Left lobe of liver (tissue), 2 donors: Measurements from ENCODE around the gene TOMM7. TPM values are rescaled to one million over a fixed set of nuclear protein-coding genes. Genes with fewer than 3 reads are reported as not detected.

ENCODE experiments used
- ATAC-seq: fragments of 200-7000 bp; cut with Tn5 transposase; one replicate; pipeline ENCODE4 v1.9.1; 2020; ENCODE audit warnings: mild to moderate bottlenecking, moderate library complexity
- DNase-seq: peaks from one replicate; pipeline ENCODE4 v3.0.0-alpha.2; 2020; ENCODE audit warnings: low spot score
- total RNA-seq: library from RNA; stranded (reverse); gene quantifications from one replicate; pipeline ENCODE4 v1.2.1, GENCODE V29; 2021
- donor health status: DM: no; HTN: no; CAD: no; lungs with moderate emphysema.
- donor health status: DM: no; HTN: yes; CAD: no.

The TOMM7 gene
- total RNA-seq: 146 TPM

DNA sequence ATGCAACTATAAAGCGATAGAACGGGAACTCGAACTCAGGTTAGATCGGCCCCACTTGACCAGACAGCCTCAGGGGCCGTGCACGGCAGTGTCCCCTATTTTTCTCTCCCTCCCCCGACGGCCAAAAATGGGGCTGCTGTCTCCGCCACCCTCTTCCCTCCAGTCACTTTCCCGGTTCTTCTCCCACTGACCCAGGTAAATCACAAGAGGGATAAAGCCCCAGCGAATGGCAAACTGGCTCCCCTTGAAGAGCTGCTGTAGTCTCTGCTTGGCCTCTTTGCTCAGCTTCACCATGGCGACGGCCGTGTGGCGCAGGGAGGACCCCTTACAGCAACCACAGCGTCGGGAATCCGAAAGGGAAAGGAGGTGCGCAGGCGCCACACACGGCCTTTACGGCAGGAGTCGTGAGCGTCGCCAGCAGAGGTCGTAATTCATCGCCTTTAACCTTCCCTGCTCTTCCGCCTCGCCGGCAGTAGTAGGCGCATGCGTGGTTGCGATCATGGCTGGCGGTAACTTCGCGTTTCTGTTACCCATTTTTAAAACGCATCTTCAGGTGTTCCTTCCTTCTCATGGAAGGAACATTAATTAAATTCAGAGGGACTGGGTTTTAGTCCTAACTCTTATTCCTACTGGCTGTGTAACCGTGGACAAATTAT is at the start of gene TOMM7:
Gene TOMM7, minus strand, starts transcription at position 364 of the 656 bp plus-strand sequence. Its CDS starts 70 bp downstream, at position 294.
- ATAC-seq: peak; percentile 99
- DNase-seq: peak; percentile 91

- DNase-seq: no peak
- ATAC-seq: no peak
Measured at GRCh38 chr7:22872096-22872807, 49.6 kb upstream of the TOMM7 start.

- no peak for ATAC-seq
Measured at GRCh38 chr7:22871661-22872060, 49.0 kb upstream of the TOMM7 start.

DNA sequence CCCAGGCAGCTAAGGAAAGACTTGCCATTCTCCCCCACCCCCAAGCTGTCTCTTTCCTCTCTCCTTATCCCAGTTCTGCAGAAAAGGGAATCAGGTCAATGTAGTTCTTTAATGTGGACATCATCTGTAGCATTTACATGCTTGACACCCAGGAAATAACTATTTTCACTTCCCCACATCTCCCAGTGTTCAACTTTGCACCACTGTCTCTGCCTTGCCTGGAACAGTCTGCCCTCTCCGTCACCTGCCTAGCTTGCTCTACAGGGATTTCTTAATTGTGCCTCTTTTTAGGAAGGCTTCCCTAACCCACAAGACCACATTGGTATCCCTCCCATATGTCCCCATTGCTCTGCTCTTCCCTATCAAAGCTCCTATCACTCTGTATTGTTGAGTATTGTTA is 45.9 kb upstream of the TOMM7 start:
- no peak for ATAC-seq
- DNase-seq: no peak

More at GRCh38 chr7:22871661-22872060, 49.0 kb upstream of the TOMM7 start:
- no peak for DNase-seq

- no peak for ATAC-seq
Measured at GRCh38 chr7:22867589-22867988, 44.9 kb upstream of the TOMM7 start.

GRCh38 chr7:22867003-22867402 is 44.4 kb upstream of the TOMM7 start:
- no peak for DNase-seq
- ATAC-seq: no peak

More at GRCh38 chr7:22867589-22867988, 44.9 kb upstream of the TOMM7 start:
- no peak for DNase-seq

GRCh38 chr7:22865602-22865960 is 42.9 kb upstream of the TOMM7 start:
- ATAC-seq (no peak), DNase-seq (no peak)

GRCh38 chr7:22864855-22865601 is 42.4 kb upstream of the TOMM7 start:
- DNase-seq: peak; percentile 63
- peak; percentile 93 for ATAC-seq

- DNase-seq (no peak), ATAC-seq (no peak)
Measured at GRCh38 chr7:22864301-22864700, 41.7 kb upstream of the TOMM7 start.

GRCh38 chr7:22863156-22863899 is 40.7 kb upstream of the TOMM7 start:
- ATAC-seq: no peak
- no peak for DNase-seq

DNA sequence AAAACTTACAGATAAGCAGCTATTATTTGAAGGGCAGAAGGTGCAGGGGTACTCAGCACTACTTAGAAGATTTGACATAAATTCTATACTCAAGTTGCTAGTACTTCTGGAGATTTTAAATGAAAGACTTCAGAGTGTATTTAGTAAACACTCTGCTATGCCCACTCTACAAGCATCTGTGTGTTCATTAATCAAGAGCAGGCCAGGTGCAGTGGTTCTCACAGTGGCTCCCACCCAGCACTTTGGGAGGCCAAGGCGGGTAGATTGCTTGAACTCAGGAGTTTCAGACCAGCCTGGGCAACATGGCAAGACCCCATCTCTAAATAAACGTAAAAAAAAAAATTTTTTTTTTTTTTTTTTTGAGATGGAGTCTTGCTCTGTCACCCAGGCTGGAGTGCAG is 38.9 kb upstream of the TOMM7 start:
- no peak for ATAC-seq
- no peak for DNase-seq

GRCh38 chr7:22860784-22861482 is 38.3 kb upstream of the TOMM7 start:
- DNase-seq (no peak), ATAC-seq (no peak)

- ATAC-seq (no peak), DNase-seq (no peak)
Measured at GRCh38 chr7:22860337-22860736, 37.7 kb upstream of the TOMM7 start.

- DNase-seq: no peak
Measured at GRCh38 chr7:22859641-22860290, 37.1 kb upstream of the TOMM7 start.

DNA sequence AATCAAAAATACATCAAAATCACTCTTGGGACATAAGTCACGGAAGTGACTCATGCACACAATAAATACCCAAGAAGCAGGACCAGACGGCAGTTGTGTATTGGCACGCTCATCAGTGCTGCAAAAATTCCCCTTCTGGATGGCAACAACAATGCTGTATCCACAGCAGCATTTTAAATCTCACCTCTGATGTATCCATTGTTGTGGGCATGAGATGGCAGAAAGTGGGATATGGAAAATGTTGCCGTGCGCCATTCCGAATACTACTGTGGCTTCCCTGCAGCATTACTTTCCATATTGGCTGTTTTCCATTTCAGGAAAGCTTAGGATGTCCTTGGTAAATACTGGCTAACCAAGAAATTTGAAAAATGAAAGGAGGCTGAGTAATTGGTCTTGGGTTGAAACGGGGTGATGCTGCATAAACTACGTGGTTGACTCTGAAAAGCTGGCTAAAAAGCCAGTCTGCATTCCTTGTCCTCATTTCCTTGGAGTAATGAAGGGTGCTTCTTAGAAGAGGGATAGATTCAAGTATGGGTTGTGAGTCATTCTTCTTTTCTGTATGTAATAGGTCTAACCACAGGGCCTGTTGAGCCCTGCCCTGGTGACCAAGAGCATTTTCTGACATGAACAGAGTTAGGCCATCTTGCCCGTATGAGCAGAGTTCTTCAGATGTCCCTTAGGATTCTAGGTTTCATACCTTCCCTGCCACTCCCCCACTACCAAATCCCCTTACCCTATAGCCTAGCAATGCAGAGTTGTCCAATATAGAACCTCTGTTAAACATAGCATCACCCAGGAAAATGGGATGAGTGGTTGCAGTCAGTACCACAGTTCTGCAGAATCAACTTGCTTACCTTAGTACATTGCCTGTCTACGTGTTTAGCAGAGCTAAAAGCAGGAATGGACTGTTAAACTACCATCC is 36.3 kb upstream of the TOMM7 start:
- DNase-seq (no peak), ATAC-seq (no peak)

More at GRCh38 chr7:22859641-22860290, 37.1 kb upstream of the TOMM7 start:
- ATAC-seq: peak; percentile 49

DNA sequence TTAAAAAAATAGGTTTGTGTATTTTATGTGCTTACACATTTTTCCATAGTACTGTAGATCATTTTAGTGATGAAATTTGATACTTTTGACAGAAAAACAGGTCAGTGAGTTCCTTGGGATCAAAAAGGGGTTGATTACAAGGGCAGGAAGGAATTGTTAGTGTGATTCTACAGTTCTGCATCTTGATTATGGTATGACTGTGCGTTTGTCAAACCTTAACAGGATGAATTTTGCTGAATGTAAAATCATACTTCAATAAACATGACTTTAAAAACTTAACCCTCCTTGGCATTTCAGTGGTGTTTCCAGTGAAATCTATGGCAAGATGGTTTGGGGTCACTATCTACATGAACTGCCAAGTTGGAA is 35.6 kb upstream of the TOMM7 start:
- DNase-seq (no peak), ATAC-seq (no peak)

DNA sequence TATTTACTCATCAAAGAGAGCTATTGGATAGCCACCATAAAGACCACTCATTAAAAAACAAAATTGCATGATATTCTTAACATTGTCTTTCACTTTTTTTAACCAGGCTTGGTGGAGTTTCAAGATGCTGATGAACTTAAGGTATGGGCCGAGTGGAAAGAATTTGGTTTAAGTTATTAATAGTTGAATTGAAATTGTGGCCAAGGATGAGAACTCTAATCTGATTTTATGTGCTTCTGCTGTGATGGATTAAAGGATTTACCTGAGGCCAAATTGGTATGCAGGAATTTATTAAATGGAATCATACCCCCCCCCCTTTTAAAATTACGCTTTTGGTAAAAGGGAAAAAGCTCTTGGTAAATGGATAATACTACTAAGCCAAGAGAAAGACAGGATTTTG is 33.8 kb upstream of the TOMM7 start:
- no peak for ATAC-seq
- no peak for DNase-seq

DNA sequence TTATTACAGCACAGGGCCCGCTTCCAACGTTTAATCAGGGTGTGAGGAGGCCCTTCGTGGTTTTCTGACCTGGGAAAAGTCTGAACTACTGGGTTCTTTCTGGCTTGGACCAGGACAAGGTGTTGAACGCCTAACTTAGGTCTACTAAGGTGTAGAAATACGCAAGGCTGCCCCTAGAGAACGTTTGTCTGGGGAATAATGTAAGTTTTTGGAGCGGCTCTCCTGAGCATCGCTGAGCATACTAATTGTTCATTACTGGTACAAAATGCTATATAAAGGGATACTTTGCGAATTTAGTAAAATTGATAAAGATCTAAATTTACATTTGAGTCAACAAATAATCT is 32.4 kb upstream of the TOMM7 start:
- DNase-seq (no peak), ATAC-seq (no peak)
